GM13977 (cell line): ENCODE results near the gene MEGF6.

Source experiments
- DNase-seq: peaks from one replicate; pipeline ENCODE4 v3.0.0; 2012; ENCODE audit warnings: low spot score
- CTCF ChIP-seq: IDR thresholded peaks from 2 replicates; pipeline ENCODE4 v1.5.1; 2012; ENCODE audit warnings: mild to moderate bottlenecking, control low read depth; ENCODE audit not compliant: insufficient read depth; ENCODE audit errors: extremely low read depth, missing control alignments
- in situ Hi-C: fragments of 300-500 bp; cut with MboI; formaldehyde crosslinking; loops from one replicate; pipeline ENCODE4 v1.12.0; 2022; ENCODE audit warnings: low sequenced_read_pairs, low pct_unique_long_range_greater_than_20kb, mixed read lengths, inconsistent platforms; ENCODE audit not compliant: unreplicated experiment

Gene MEGF6

GRCh38 chr1:3550511-3551289 lies 60.6 kb downstream of the MEGF6 start:
- DNase-seq: no peak
- TF ChIP-seq CTCF: no peak
- in situ Hi-C loops: no loop called here

- no peak for TF ChIP-seq CTCF
- in situ Hi-C loops: no loop called here
- DNase-seq: no peak
Measured at GRCh38 chr1:3548895-3549294, 62.4 kb downstream of the MEGF6 start.

GRCh38 chr1:3548156-3548893 lies 63.0 kb downstream of the MEGF6 start:
- in situ Hi-C loops: no loop called here
- no peak for DNase-seq
- TF ChIP-seq CTCF: no peak

- no peak for TF ChIP-seq CTCF
- in situ Hi-C loops: no loop called here
- DNase-seq: no peak
Measured at GRCh38 chr1:3547055-3548005, 64.0 kb downstream of the MEGF6 start.

GRCh38 chr1:3546048-3546384 lies 65.3 kb downstream of the MEGF6 start:
- in situ Hi-C loops: no loop called here
- no peak for TF ChIP-seq CTCF
- DNase-seq: no peak

GRCh38 chr1:3545363-3546047 lies 65.8 kb downstream of the MEGF6 start:
- no peak for DNase-seq
- no peak for TF ChIP-seq CTCF
- in situ Hi-C loops: no loop called here
